ENCODE data around the gene USP3. TPM values are rescaled to one million over a fixed set of nuclear protein-coding genes. Genes with fewer than 3 reads are reported as not detected.

Gene USP3
- total RNA-seq, 3 donors from 2014 or later: 65.6 to 101 (median 67.3) TPM

DNA sequence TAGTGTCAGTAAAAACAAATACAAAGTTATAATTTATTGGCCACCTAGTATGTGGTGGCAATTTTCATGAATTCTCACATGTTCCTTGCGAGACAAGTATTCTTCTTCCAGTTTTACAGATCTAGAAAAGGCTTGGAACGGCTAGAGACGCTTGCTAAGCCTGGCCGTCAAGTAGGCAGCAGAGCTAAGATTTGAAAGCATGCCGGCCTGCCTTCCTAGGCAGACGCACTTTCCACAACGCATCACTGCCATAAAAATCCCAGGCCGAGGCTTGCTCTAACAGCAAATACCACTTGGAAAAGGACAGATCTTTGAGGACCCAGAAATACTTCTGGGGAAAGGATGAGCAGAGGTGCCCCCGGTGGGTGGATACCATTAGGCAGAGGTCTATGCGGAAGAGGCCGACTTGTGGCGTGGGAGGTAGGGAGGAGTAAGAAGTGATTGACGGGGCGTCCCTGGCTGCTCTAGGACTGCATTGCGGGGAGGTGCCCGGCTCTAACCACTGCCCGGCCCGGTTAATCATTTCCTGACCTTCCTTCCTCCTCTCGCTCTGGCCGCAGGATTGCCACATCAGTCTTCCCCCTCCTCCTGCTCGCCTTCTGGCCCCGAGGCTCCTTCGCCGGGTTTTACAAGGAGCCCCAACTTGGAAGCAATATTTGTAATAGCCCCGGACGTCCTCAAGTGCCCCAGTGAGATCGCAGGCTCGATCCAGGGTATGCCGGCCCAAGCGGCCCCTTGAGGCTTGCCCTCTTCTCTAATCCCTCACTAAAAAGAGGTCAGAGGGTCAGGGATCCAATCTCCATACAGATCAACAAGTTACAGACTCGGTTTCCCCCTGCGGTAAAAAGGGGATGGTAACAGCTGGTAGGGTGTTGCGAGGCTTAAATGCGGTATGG, 1.3 kb upstream of the USP3 start:
- intact Hi-C loops (cut with DNase I, micrococcal nuclease): no loop called here
- peak overlapping the region; percentile 80 for H3K4me3 ChIP-seq
- no peaks in the 10 kb centered on the region for H3K36me3 ChIP-seq (ENCODE audit: low read depth)
- ATAC-seq: peak; percentile 68
- peak; percentile 93 to 97 (median 97) for DNase-seq
- peaks cover 52% of the 10 kb centered on the region for H3K4me1 ChIP-seq (ENCODE audit: low read depth)
- H3K9me3 ChIP-seq: no peaks in the 10 kb centered on the region
- TF ChIP-seq CTCF (IDR thresholded peaks at IDR 0.05): no peak

DNA sequence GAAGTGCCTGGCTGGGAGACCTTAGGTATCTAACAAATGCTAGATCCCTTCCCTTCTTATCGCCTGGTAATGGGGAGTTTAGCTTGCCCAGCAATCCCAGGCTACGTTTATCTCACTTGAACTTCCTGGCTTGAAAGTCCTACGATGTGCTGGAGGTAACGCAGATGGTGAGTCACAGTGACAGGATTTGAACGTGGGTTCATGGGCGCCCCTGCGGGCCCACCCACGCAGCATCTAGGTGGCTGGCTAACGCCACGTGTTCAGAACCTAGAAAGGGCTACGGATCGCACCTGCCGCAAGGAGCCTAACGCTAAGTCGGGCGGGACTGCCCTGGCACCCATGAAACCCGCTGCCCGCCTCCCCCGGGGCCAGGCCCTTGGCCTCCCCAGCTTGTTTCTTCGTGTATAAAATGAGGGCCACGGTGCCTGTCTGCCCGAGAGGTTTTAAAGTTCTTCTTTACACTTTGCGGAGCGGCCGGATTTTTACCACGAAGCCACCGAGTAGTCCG, 600 bp upstream of the USP3 start:
- intact Hi-C loops (cut with DNase I, micrococcal nuclease): no loop called here
- no peak for TF ChIP-seq CTCF (IDR thresholded peaks at IDR 0.05)
- DNase-seq (peak in 2 of 3 donors; percentile 77 to 89), ATAC-seq (peak; percentile 54)
- H3K4me3 ChIP-seq: peak overlapping the region; percentile 80
- H3K36me3 ChIP-seq (ENCODE audit: low read depth): no peaks in the 10 kb centered on the region
- peaks cover 59% of the 10 kb centered on the region for H3K4me1 ChIP-seq (ENCODE audit: low read depth)
- H3K9me3 ChIP-seq: no peaks in the 10 kb centered on the region

DNA sequence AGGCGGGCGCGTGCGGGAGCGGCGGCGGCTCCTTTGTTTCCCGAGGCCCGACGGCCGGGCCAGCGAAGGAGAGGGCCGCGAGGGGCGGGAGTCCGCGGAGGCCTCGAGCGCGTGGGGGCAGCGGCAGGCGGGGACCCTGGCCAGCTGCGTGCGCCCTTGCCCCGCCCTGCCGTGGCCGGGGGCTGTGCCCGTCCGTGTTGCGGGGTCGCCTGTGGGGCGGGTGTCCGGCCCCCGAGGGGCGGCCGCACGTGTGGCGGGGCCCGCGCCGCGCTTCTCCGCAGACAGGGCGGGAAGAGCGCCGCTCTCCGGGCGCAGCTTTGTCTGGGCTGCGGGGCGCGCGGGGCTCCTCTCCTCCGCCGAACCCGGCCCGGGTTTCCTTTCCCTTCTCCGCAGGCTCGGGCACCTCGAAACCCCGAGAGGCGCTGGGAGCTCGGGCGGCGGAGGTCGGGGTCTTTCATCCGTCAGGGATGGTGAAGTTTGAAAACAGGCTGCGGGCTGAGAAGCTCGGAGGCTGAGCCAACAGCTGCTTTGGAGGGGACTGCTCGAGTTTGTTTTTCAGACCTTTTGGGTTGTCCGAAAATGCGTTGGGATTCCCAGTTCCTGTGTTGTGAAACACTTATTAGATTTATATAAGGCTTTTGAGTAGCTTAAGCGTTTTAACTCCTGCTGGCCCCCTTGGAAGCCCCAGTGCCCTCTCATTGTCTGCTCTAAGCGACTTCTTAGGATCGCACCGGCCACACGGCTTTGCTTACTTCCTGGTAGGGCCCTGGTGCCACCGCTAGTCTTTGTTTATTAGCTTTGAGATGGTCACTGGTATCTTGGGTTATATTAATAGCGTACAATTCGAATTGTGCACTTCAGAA, 817 bp downstream of the USP3 start:
- intact Hi-C loops (cut with DNase I, micrococcal nuclease): no loop called here
- peaks cover 63% of the 10 kb centered on the region for H3K4me1 ChIP-seq (ENCODE audit: low read depth)
- ATAC-seq: peak; percentile 1

DNA sequence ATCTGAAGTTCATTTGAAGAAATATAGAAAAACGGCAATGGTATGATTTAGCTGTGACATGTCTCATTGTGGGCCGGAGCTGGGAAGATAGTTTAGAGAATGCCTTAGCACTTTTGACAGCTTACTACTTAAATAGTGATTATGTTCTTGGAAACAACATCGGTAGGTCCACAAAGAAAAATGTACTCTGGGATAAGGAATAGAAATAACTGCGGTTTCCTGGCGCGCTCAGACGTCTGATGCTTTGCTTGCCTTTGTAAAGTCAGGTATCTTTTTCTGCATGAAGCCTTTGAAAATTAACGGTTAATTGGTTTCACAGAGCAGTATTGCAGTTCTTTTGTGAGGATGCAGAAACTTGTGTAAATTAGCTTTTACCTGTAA, 1.4 kb downstream of the USP3 start:
- DNase-seq (no peak), ATAC-seq (no peak)
- Histone ChIP-seq H3K9me3 (no peaks in the 10 kb centered on the region), H3K4me1 (ENCODE audit: low read depth) (peaks cover 65% of the 10 kb centered on the region), H3K4me3 (peak overlapping the region; percentile 80), H3K36me3 (ENCODE audit: low read depth) (no peaks in the 10 kb centered on the region)
- no peak for TF ChIP-seq CTCF (IDR thresholded peaks at IDR 0.05)
- intact Hi-C loops (cut with DNase I, micrococcal nuclease): no loop called here

More for the DNA sequence above, 817 bp downstream of the USP3 start:
- DNase-seq: peak; percentile 78 to 86 (median 80)
- H3K36me3 ChIP-seq (ENCODE audit: low read depth): no peaks in the 10 kb centered on the region
- TF ChIP-seq CTCF (IDR thresholded peaks at IDR 0.05): no peak
- peak overlapping the region; percentile 80 for H3K4me3 ChIP-seq
- H3K9me3 ChIP-seq: no peaks in the 10 kb centered on the region

DNA sequence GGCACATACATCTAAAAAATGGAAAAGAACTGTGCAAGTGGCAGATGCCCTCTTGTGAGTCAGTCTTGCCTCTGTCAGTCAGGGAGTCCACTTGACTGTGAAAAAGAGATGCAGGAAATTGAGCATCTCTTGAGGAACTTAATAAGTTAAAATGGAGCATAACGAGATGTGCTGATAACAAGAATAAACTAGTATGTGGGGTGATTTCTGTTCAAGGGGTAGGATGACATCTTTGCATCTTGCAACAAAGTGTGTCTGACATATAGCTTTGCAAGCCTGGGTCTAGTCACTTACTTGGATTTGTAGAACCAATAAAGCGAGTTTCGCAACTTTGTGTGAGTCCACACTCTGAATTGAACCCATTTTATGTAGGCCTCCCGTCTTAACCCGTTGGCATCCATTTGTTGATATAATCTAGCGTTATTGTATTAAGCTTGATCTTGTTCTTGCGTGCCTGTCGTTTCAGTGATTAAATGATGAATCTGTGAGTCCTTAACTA, 2.2 kb downstream of the USP3 start:
- TF ChIP-seq CTCF (IDR thresholded peaks at IDR 0.05): no peak
- peak in 1 of 3 donors; percentile 32 for DNase-seq
- no peak for ATAC-seq
- peaks cover 59% of the 10 kb centered on the region for H3K4me1 ChIP-seq (ENCODE audit: low read depth)
- H3K36me3 ChIP-seq (ENCODE audit: low read depth): no peaks in the 10 kb centered on the region
- H3K4me3 ChIP-seq: no peak overlapping the region
- intact Hi-C loops (cut with DNase I, micrococcal nuclease): no loop called here
- H3K9me3 ChIP-seq: no peaks in the 10 kb centered on the region

All from mucosa of descending colon (tissue), 3 donors.